HG02610 (cell line): ENCODE data around the gene MOB3C.

Experiments
- ATAC-seq: cut with Tn5 transposase; IDR thresholded peaks from one replicate; pipeline ENCODE4 v1.9.1; 2021; ENCODE audit warnings: mild to moderate bottlenecking, moderate library complexity; ENCODE audit not compliant: unreplicated experiment

MOB3C gene

GRCh38 chr1:46607345-46608130 is 9.1 kb downstream of the MOB3C start:
- no peak for ATAC-seq

- no peak for ATAC-seq
These were observed 10.2 kb downstream of the MOB3C start for GRCh38 chr1:46606255-46606965.

- ATAC-seq = no peak
These were observed 11.4 kb downstream of the MOB3C start for GRCh38 chr1:46605232-46605631.

GRCh38 chr1:46603858-46604549 is 12.6 kb downstream of the MOB3C start, which contains the start of gene MKNK1:
Gene MKNK1 (minus strand): TSS chr1:46604268. CDS start chr1:46583327, 20,941 bp downstream.
- ATAC-seq = peak; percentile 95

- no peak for ATAC-seq
These were observed 13.1 kb downstream of the MOB3C start for GRCh38 chr1:46603481-46603857.

GRCh38 chr1:46601257-46602007 is 15.2 kb downstream of the MOB3C start:
- no peak for ATAC-seq

- no peak for ATAC-seq
These were observed 17.3 kb downstream of the MOB3C start for GRCh38 chr1:46599059-46599970.

GRCh38 chr1:46596846-46597245 is 19.8 kb downstream of the MOB3C start:
- no peak for ATAC-seq

GRCh38 chr1:46596036-46596435 is 20.6 kb downstream of the MOB3C start:
- no peak for ATAC-seq

GRCh38 chr1:46595127-46595526 is 21.5 kb downstream of the MOB3C start:
- no peak for ATAC-seq

- no peak for ATAC-seq
These were observed 22.5 kb downstream of the MOB3C start for GRCh38 chr1:46594063-46594462.

- ATAC-seq = no peak
These were observed 23.8 kb downstream of the MOB3C start for GRCh38 chr1:46592823-46593222.

GRCh38 chr1:46589529-46589928 is 27.1 kb downstream of the MOB3C start:
- no peak for ATAC-seq

GRCh38 chr1:46587069-46587468 is 29.5 kb downstream of the MOB3C start:
- ATAC-seq = no peak

- no peak for ATAC-seq
These were observed 31.2 kb downstream of the MOB3C start for GRCh38 chr1:46585312-46585938.

- no peak for ATAC-seq
These were observed 33.1 kb downstream of the MOB3C start for GRCh38 chr1:46583494-46583893.

- ATAC-seq = no peak
These were observed 33.6 kb downstream of the MOB3C start for GRCh38 chr1:46582972-46583371.

- ATAC-seq = peak; percentile 74
These were observed 34.7 kb downstream of the MOB3C start for GRCh38 chr1:46581681-46582455.
